Left kidney (tissue), 2 donors: ENCODE measurements around the gene AGBL1. TPM values are rescaled to one million over a fixed set of nuclear protein-coding genes. Genes with fewer than 3 reads are reported as not detected.
A peak's percentile ranks its signal among the peaks of the same experiment; 100 is the strongest.

Experiments
- DNase-seq: peaks from one replicate; pipeline ENCODE4 v3.0.0-alpha.2; 2013
- polyA plus RNA-seq: library from polyadenylated mRNA; unstranded; fragments of 120-200 nt; gene quantifications from one replicate; pipeline ENCODE4 v1.2.1, GENCODE V29; 2013; ENCODE audit not compliant: insufficient read length

Gene AGBL1
- polyA plus RNA-seq, 1 donor: 0.18 TPM

DNA sequence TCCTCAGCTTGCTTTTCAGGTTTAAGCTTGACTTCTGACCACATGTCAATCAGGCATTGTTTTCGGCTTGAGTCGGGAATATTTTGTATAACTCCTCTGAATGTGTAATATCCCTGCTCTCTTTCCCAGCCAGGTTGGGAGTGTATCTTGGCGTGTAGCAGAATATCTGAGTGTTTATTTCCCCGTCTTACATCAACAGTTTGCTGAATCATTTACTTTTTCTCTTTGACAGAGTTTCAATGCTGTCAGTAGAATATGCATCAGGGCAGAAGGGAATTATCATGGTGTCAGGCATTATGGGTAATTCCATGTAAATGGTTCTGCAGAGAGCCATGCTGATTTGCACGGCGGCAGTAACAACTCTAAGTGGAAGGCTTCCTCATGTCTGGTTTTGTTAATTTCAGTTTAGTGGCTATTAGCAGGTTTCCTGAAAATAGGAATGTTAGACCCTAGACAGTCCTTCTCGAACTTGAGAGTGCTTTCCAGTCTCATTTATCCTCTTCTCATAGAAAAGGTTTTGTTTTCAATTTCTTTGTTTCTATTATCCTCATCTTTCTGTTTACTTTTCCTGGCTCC lies 566.3 kb downstream of the AGBL1 start:
- DNase-seq: no peak

DNA sequence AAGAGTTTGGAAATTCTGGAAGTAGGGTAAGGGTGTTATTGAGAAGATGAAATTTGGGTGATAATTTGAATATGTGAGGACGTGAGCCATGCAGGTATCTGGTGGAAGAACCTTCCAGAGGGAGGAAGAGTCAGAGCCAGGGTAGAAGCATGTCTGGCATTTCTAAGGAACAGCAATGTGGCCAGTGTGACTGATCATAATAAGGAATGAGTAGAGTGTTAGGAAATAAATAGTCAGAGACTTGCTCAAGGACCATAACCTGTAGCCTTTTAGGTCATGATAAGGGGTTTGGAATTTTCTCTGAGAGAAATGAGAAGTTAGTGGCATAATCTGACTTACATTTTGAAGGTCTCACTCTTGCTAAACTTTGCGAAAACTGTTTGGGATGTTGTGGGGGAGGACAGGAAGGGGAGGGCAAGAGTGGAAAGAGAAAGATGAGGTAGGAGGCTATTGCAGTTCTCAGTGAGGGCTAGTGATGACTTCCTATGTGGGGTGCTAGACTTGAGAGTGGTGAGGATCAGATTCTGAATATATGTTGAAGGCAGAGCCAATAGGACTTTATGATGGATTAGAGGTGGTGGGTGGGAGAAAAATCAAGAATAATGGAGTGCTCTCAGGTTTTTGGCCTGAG lies 568.3 kb downstream of the AGBL1 start:
- no peak for DNase-seq

- no peak for DNase-seq
Measured at GRCh38 chr15:86649277-86649676, 569.6 kb downstream of the AGBL1 start.

- no peak for DNase-seq
Measured at GRCh38 chr15:86650094-86650493, 570.4 kb downstream of the AGBL1 start.

DNA sequence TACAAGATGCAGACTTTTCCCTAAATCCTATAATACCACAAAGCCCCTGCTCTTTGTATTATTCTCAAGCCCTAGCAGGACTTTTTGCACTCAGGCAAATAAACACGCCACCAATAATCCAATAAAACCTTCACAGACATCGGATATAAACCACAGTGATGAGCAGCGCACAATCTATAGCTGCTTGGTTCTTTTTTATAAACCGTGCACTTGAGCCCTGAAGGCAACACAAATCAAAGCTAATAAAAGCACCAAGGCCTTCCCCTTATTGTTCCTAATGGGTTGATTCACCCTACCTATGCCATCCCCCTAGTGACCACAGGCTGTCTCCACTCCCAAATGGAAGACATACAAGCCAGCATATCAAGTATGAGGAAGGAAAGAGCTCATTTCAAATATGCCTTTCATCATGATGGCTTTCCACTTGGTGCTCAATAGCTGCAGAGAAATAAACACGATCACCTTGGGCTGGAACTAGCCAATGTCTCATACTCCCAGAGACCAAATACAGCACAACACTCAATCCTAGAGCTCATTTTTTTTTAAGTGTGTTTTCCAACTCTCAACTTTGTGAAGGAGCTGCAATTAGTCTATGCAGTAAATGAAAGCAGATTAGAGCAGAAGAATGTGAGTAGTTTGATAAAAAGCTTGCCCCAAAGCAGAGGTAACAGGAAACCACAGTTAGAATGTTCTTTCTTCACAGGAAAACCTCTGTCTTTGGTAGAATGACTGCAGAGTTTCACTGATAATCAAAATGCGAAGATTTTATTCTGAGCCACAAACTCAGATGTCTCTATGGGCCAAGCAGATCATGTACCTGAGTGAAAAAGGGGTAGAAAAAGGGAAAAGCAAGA lies 573.9 kb downstream of the AGBL1 start:
- DNase-seq: no peak

- no peak for DNase-seq
Measured at GRCh38 chr15:86654501-86654900, 574.8 kb downstream of the AGBL1 start.

DNA sequence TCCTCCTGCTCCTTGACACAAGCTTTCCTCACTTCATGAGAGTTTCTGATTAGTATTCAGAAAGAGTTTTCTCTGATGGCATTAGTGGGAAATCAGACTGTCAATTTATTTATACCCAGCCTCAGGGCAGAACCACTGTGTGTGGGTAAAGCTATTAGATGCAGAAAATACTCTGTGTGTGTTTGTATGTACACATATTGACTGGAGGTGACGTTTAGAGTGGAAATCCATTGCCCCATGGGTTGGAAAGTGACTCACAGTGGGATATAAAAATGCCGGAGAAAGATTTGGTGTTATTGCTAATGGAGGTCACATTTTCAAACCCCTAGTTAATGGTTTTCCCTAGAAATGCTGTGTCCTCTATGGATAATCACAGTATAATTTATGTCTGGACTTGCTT lies 577.6 kb downstream of the AGBL1 start:
- no peak for DNase-seq

- no peak for DNase-seq
Measured at GRCh38 chr15:86659724-86660411, 580.2 kb downstream of the AGBL1 start.

DNA sequence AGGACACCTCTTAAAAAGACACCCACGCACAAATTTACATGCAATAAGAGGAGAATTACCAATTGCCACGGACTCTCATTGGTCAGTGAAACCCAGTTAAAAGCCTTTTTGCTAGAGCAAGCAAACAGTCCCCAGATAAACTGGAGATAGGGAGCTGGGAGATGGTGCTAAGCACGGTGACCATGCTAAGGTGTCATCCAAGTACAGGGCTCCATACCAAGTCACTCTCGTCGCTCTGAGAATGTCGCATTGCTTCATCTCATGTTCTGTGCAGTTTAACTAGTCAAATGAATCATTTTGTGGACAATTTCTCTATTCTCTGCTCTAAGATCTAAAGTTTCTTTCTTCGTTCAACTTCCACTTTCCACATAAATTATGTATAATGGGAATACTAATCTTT lies 581.9 kb downstream of the AGBL1 start:
- no peak for DNase-seq

GRCh38 chr15:86663304-86663703 lies 583.6 kb downstream of the AGBL1 start:
- no peak for DNase-seq

DNA sequence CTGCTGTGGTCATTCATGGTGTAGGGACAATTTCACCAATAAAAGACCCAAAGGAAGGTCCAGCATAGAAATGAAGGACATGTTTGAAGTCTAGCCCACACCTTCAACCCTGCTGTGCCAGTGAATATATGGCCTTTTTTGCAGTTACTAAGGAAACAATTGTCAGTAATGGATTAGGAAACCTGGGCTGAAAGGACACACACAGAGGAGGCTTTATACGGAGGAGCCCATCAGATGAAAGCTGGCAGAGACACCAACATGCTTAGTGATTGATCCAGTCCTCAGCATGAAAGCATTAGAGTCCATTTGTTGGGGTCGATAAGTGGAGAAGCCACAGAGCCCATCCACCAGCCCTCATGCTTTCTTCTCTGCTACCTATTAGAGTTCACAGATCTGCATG lies 584.3 kb downstream of the AGBL1 start:
- no peak for DNase-seq

- DNase-seq: no peak
Measured at GRCh38 chr15:86664581-86664980, 584.9 kb downstream of the AGBL1 start.

DNA sequence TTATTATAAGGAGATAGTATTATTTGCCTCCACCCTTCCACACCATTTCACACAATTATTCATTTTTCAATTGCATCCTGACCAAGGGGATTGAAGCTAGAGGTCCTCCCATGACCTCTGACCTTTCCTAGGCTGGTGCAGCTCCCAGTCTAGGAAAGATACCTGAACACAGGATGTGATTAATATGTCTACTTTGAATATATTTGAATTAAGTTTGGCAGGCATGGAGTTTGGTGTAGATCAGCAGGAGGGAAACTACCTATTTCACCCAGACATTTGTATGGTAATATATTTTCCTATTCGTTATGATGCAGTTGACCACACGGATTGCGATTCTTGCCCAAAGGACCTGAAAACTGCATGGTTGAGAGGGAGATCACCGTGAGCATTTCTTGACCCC lies 596.3 kb downstream of the AGBL1 start:
- DNase-seq: no peak

GRCh38 chr15:86677278-86677677 lies 597.6 kb downstream of the AGBL1 start:
- no peak for DNase-seq

- DNase-seq: no peak
Measured at GRCh38 chr15:86685263-86685662, 605.6 kb downstream of the AGBL1 start.

DNA sequence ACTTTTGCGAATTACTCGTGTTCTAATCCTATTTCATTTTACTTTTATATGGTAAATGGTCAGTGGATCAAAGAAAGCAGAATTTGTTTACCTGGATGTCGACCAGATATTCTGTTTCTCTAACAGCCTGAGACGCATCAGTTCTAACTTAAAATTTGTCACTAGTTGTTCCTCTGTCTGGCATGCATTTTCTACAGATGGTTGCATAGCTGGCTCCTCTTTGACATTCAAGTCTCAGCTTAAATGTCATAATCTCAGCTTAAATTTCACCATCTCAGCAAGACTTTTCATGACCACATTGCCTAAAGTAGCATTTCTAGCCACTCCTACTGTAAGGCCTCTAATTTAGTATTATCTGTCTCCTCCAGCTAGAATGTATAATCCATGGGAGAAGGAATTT lies 609.3 kb downstream of the AGBL1 start:
- no peak for DNase-seq

- DNase-seq: peak; percentile 24
Measured at GRCh38 chr15:86690566-86690965, 610.9 kb downstream of the AGBL1 start.

DNA sequence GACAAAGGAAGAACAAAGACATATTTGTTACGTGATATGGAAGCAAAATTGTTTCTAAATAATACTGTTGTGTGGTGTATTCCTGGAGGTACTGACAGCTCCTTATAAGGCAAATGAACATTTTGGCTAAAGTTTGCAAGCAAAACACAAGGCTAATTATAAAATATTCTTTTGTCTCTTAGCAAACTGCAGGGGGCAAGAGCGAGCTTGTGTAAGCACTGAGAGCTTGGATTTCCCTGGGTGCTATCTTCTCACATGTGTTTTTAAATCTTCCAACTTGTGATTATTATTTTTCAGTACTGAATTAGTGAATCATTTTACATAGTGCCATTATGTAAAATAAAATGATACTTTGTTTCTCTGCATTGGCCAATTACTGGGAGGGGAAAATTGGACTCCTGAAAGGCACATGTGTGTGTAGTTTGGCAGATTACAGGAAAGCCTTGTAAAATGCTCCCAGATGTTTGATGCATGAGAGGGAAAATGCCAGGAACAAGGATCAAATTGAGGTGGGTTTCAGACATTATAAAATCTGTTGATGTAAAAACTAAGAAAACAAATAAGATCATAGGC lies 611.5 kb downstream of the AGBL1 start:
- DNase-seq: no peak

- no peak for DNase-seq
Measured at GRCh38 chr15:86700864-86701610, 621.4 kb downstream of the AGBL1 start.

DNA sequence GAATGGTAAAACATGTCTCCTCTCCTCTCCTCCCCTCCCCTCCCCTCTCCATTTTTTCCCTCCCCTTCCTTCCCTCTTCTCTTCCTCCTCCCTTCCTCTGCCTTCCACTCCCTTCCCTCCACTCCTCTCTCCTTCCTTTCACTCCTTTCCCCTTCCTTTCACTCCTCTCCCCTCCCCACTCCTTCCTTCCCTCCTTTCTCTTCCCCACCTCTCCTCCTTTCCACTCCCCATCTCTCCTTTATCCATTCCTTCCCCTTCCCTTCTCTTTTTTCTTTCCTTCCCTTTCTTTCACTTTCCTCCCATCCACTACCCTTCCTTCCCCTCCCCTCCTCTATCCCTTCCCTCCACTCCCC lies 621.9 kb downstream of the AGBL1 start:
- DNase-seq: no peak

DNA sequence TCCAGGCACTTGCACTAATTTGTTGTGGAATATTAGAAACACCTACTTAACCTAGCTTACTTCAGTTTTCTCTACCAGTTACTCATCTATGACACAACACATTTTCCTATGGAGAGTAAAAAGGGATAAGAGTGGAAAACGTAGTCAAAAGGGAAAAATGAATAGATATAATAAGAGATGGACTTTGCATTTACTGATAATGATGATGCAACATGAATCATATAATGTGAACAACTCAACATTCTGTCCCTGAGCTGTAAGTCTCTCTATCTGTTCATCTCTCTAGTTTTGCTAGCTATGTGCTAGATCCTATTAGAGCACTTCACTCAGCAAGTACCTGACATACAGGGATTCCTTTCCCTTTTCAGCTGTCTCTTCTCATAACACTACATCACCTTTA lies 627.1 kb downstream of the AGBL1 start:
- no peak for DNase-seq

DNA sequence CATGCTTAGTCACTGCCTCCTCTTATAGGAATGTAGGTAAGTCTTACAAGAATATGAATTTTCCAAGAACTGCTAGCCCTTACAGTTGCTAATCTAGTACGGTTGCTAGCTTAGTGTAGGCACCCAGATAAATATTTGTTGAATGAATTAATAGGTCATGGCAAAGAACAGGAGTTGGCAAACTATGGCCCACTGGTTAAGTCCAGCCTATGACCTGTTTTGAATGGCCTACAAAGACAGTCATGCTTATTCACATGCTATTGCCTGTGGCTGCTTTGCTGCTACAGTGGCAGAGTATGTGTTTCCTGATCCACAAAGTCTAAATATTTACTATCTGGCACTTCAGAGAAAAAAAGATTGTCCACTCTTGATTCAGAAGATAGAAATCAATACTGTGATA lies 631.8 kb downstream of the AGBL1 start:
- DNase-seq: no peak
